Endothelial cell of umbilical vein (primary cell): ENCODE data around the gene C7orf33. TPM values are rescaled to one million over a fixed set of nuclear protein-coding genes. Genes with fewer than 3 reads are reported as not detected.

Experiments used
- BruUV-seq: library from RNA; stranded (reverse); fragments of 400-500 nt; replicated peaks from 2 replicates; lab custom pipeline; 2021; lab: Mats Ljungman, UMichigan
- CTCF ChIA-PET: fragments of 300-600, 350-600 bp; sonication (Branson Sonifier 250); formaldehyde crosslinking; loops from one replicate; lab custom pipeline; 2021; ENCODE audit warnings: antibody characterized with exemption, inconsistent platforms; lab: Charles Lee
- POLR2A ChIA-PET: fragments of 300-600, 350-600 bp; sonication (Branson Sonifier 250); formaldehyde crosslinking; loops from one replicate; lab custom pipeline; 2021; ENCODE audit warnings: antibody characterized with exemption, inconsistent platforms; lab: Charles Lee
- DNase-seq: peaks from one replicate; pipeline ENCODE4 v3.0.0-alpha.2; 2011; ENCODE audit warnings: low read depth, low spot score
- FAIRE-seq: peaks from 2 replicates; lab custom pipeline; 2011; peaks lifted over from hg19 to GRCh38; lab: Jason Lieb, UNC
- H2AFZ ChIP-seq: 2 replicates; pipeline ENCODE4 v1.6.0; 2012; ENCODE audit warnings: low read depth, low read length, control low read depth, inconsistent platforms
- H3K27ac ChIP-seq: 2 replicates; pipeline ENCODE4 v1.5.1; 2011; ENCODE audit warnings: low read depth, mild to moderate bottlenecking, control low read depth, low read length, moderate library complexity; ENCODE audit not compliant: insufficient read depth
- H3K27me3 ChIP-seq, 2 experiments: 2 replicates each; pipeline versions ENCODE4 v1.6.0 to v1.6.1; 2011; ENCODE audit warnings: low read length in 2 of 2, mixed read lengths in 1 of 2; ENCODE audit not compliant: control insufficient read depth in 2 of 2, insufficient read depth in 2 of 2
- H3K36me3 ChIP-seq, 2 experiments: 2 replicates in 1 of 2; 3 replicates in 1 of 2; pipeline ENCODE4 v1.5.1; 2011; ENCODE audit warnings: low read length in 2 of 2, mild to moderate bottlenecking in 1 of 2, moderate library complexity in 1 of 2; ENCODE audit not compliant: control insufficient read depth in 2 of 2, insufficient read depth in 2 of 2; ENCODE audit errors: extremely low read depth in 1 of 2
- H3K4me1 ChIP-seq: 3 replicates; pipeline ENCODE4 v1.5.1; 2011; ENCODE audit warnings: mild to moderate bottlenecking, low read length; ENCODE audit not compliant: control insufficient read depth, insufficient read depth; ENCODE audit errors: extremely low read depth
- H3K4me2 ChIP-seq: 2 replicates; pipeline ENCODE4 v1.6.1; 2011; ENCODE audit warnings: low read length, control low read depth, mixed read lengths; ENCODE audit not compliant: insufficient read depth
- H3K4me3 ChIP-seq, 3 experiments: fragments of 200-600 bp in 1 of 3; sonication (generic), shearing (Covaris generic) in 1 of 3; replicated peaks in 1 of 3; 2 replicates each; pipeline ENCODE4 v1.5.1; 2011 to 2016; ENCODE audit warnings: control low read depth in 3 of 3, low read length in 3 of 3, mild to moderate bottlenecking in 2 of 3, inconsistent platforms in 1 of 3, low read depth in 1 of 3, moderate library complexity in 1 of 3; ENCODE audit not compliant: insufficient read depth in 1 of 3
- H3K79me2 ChIP-seq: 2 replicates; pipeline ENCODE4 v1.6.0; 2012; ENCODE audit warnings: low read length, inconsistent platforms; ENCODE audit not compliant: control insufficient read depth, insufficient read depth
- H3K9ac ChIP-seq: replicated peaks from 2 replicates; pipeline ENCODE3; 2011; ENCODE audit warnings: low read length, control low read depth; ENCODE audit not compliant: insufficient read depth; ENCODE audit errors: extremely low read depth
- H3K9me1 ChIP-seq: replicated peaks from 3 replicates; pipeline ENCODE4 v1.6.0; 2011; ENCODE audit warnings: mild to moderate bottlenecking, low read length; ENCODE audit not compliant: control insufficient read depth, insufficient read depth; ENCODE audit errors: extremely low read depth
- H3K9me3 ChIP-seq: replicated peaks from 2 replicates; pipeline ENCODE4 v1.5.1; 2012; ENCODE audit warnings: low read length, inconsistent platforms; ENCODE audit not compliant: control insufficient read depth, insufficient read depth
- H4K20me1 ChIP-seq: replicated peaks from 2 replicates; pipeline ENCODE3; 2011; ENCODE audit warnings: mild to moderate bottlenecking, low read length; ENCODE audit not compliant: control insufficient read depth, insufficient read depth; ENCODE audit errors: extremely low read depth
- EZH2 ChIP-seq: IDR thresholded peaks from 2 replicates; pipeline ENCODE4 v1.6.1; 2012; ENCODE audit warnings: borderline replicate concordance, low read depth, mild to moderate bottlenecking, moderate library complexity, low read length, inconsistent platforms; ENCODE audit not compliant: severe bottlenecking
- FOS ChIP-seq: IDR thresholded peaks from 2 replicates; pipeline ENCODE4 v1.6.1; 2011; ENCODE audit warnings: mild to moderate bottlenecking, low read length, moderate library complexity, borderline replicate concordance; ENCODE audit not compliant: insufficient read depth
- GATA2 ChIP-seq: IDR thresholded peaks from 2 replicates; pipeline ENCODE4 v1.7.0; 2011; ENCODE audit warnings: low read depth, mild to moderate bottlenecking, moderate library complexity, mixed read lengths, low read length; ENCODE audit not compliant: insufficient read length, insufficient read depth
- JUN ChIP-seq: IDR thresholded peaks from 2 replicates; pipeline ENCODE4 v1.6.1; 2011; ENCODE audit warnings: borderline replicate concordance, low read depth; ENCODE audit not compliant: insufficient read length, insufficient read depth
- MYC ChIP-seq: IDR thresholded peaks from one replicate; pipeline ENCODE4 v1.6.1; 2011; ENCODE audit warnings: mild to moderate bottlenecking, low read depth, low read length
- POLR2A ChIP-seq: IDR thresholded peaks from 2 replicates; pipeline ENCODE4 v1.6.1; 2012; ENCODE audit warnings: low read depth, mild to moderate bottlenecking, control low read depth, low read length
- POLR2AphosphoS5 ChIP-seq: IDR thresholded peaks from 2 replicates; pipeline ENCODE4 v1.6.1; 2012; ENCODE audit warnings: low read depth, mild to moderate bottlenecking, control low read depth, low read length, moderate library complexity; ENCODE audit not compliant: insufficient read depth
- dilution Hi-C: fragments of 300-500 bp; cut with MboI; formaldehyde crosslinking; loops from one replicate; pipeline ENCODE4 v1.15.0; 2019; ENCODE audit warnings: low sequenced_read_pairs; ENCODE audit not compliant: extremely low pct_ligation_motif_present
- intact Hi-C: fragments of 100-400 bp; cut with micrococcal nuclease; formaldehyde crosslinking; loops from one replicate; pipeline ENCODE4 v1.10.0; 2022
- polyA plus RNA-seq, 4 experiments: library from polyadenylated mRNA; depleted of rRNA in 3 of 4; stranded (reverse) in 3 of 4; unstranded in 1 of 4; fragments of >200 nt; gene quantifications; 2 replicates each; pipeline versions ENCODE4 v1.2.1 to v1.2.3, GENCODE V29; 2011 to 2012; ENCODE audit warnings: missing spikeins in 1 of 4
- total RNA-seq: library from RNA; stranded (reverse); gene quantifications from 2 replicates; pipeline ENCODE4 v1.2.3, GENCODE V29; 2021
- TF ChIP-seq, protein P1 (sequence below), 2 donors: IDR thresholded peaks; 1 replicate in 1 of 2; 2 replicates in 1 of 2; pipeline ENCODE4 v1.5.1; 2011; ENCODE audit warnings: low read length in 2 of 2, mild to moderate bottlenecking in 2 of 2, moderate library complexity in 2 of 2, control low read depth in 1 of 2, inconsistent platforms in 1 of 2, low read depth in 1 of 2; ENCODE audit not compliant: insufficient read depth in 1 of 2; ENCODE audit errors: extremely low read depth in 1 of 2
- TF ChIP-seq, protein P2 (sequence below): IDR thresholded peaks from 2 replicates; pipeline ENCODE4 v1.6.1; 2011; ENCODE audit not compliant: insufficient read depth, insufficient read length

C7orf33 gene
- total and polyA plus RNA-seq, 2 donors (not counting 3 experiments of a cell fraction or from before 2014, with no cell fraction given) = not detected

DNA sequence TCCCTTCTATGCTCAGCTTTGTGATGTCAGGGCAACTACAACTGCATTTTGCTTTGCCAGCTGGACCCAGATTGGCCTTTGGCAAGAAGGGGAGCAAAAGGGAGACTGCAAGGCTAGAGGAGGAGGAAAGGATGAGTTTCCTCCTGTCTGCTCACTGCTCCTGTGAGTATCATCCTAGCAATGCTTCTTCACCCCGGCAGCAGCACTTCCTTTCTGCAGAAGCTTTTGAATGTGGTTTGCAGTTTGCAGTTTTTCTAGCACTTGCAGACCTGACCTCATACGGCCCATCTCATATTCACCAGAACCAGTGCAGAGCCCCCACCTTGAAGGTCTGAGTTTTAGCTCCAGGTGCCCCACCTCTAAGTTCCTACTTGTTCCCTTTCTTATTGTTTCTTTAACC, 14.8 kb downstream of the C7orf33 start:
- ChIA-PET CTCF (no interaction called here), POLR2A (no interaction called here)
- DNase-seq = no peak
- no peak overlapping the region for H3K9ac ChIP-seq
- H3K36me3 ChIP-seq = no peaks in the 10 kb centered on the region
- H3K27ac ChIP-seq = no peak overlapping the region
- intact Hi-C loops (no loop called here), dilution Hi-C loops (no loop called here)
- no peak overlapping the region for H3K4me3 ChIP-seq
- no peak for FAIRE-seq
- no peaks in the 10 kb centered on the region for H3K9me1 ChIP-seq
- no peak overlapping the region for H2AFZ ChIP-seq
- no peak for TF ChIP-seq POLR2AphosphoS5
- no peak for TF ChIP-seq JUN
- TF ChIP-seq, protein P1, sequence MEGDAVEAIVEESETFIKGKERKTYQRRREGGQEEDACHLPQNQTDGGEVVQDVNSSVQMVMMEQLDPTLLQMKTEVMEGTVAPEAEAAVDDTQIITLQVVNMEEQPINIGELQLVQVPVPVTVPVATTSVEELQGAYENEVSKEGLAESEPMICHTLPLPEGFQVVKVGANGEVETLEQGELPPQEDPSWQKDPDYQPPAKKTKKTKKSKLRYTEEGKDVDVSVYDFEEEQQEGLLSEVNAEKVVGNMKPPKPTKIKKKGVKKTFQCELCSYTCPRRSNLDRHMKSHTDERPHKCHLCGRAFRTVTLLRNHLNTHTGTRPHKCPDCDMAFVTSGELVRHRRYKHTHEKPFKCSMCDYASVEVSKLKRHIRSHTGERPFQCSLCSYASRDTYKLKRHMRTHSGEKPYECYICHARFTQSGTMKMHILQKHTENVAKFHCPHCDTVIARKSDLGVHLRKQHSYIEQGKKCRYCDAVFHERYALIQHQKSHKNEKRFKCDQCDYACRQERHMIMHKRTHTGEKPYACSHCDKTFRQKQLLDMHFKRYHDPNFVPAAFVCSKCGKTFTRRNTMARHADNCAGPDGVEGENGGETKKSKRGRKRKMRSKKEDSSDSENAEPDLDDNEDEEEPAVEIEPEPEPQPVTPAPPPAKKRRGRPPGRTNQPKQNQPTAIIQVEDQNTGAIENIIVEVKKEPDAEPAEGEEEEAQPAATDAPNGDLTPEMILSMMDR (IDR thresholded peaks at IDR 0.05; ENCODE audit: extremely low read depth in 1 of 2, insufficient read depth in 1 of 2, low read depth in 1 of 2, low read length in 2 of 2) = no peak
- TF ChIP-seq, protein P2, sequence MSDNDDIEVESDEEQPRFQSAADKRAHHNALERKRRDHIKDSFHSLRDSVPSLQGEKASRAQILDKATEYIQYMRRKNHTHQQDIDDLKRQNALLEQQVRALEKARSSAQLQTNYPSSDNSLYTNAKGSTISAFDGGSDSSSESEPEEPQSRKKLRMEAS = no peak
- no peak for TF ChIP-seq GATA2
- TF ChIP-seq MYC = no peak
- TF ChIP-seq EZH2 = no peak
- TF ChIP-seq POLR2A = no peak
- no peak for TF ChIP-seq FOS
- no peaks in the 10 kb centered on the region for H4K20me1 ChIP-seq
- peaks cover 0 to 2% of the 10 kb centered on the region in 2 experiments for H3K27me3 ChIP-seq
- H3K4me2 ChIP-seq = no peak overlapping the region
- H3K4me1 ChIP-seq = no peaks in the 10 kb centered on the region
- H3K79me2 ChIP-seq = no peaks in the 10 kb centered on the region
- BruUV-seq = no TSS peak
- no peaks in the 10 kb centered on the region for H3K9me3 ChIP-seq
